GM12892 (cell line): ENCODE data around the gene IMPG1. TPM values are rescaled to one million over a fixed set of nuclear protein-coding genes. Genes with fewer than 3 reads are reported as not detected.

Experiments
- DNase-seq: peaks from one replicate; pipeline ENCODE4 v3.0.0; 2011; ENCODE audit not compliant: insufficient read length
- FAIRE-seq: peaks from 2 replicates; lab custom pipeline; 2011; peaks lifted over from hg19 to GRCh38; lab: Jason Lieb, UNC
- POLR2A ChIP-seq: IDR thresholded peaks from 2 replicates; pipeline ENCODE4 v1.6.1; 2011; ENCODE audit warnings: low read depth, low read length, control low read depth
- POLR2AphosphoS5 ChIP-seq: IDR thresholded peaks from 2 replicates; pipeline ENCODE4 v1.6.1; 2011; ENCODE audit warnings: low read depth, low read length, control low read depth
- TAF1 ChIP-seq: IDR thresholded peaks from 2 replicates; pipeline ENCODE4 v1.6.1; 2011; ENCODE audit warnings: low read depth, mild to moderate bottlenecking, control low read depth, low read length, borderline replicate concordance
- polyA plus RNA-seq: library from polyadenylated mRNA; unstranded; fragments of >200 nt; gene quantifications from one replicate; pipeline ENCODE4 v1.2.1, GENCODE V29; 2012; ENCODE audit warnings: missing spikeins, inconsistent platforms; ENCODE audit not compliant: missing spikeins

IMPG1 gene, protein sequence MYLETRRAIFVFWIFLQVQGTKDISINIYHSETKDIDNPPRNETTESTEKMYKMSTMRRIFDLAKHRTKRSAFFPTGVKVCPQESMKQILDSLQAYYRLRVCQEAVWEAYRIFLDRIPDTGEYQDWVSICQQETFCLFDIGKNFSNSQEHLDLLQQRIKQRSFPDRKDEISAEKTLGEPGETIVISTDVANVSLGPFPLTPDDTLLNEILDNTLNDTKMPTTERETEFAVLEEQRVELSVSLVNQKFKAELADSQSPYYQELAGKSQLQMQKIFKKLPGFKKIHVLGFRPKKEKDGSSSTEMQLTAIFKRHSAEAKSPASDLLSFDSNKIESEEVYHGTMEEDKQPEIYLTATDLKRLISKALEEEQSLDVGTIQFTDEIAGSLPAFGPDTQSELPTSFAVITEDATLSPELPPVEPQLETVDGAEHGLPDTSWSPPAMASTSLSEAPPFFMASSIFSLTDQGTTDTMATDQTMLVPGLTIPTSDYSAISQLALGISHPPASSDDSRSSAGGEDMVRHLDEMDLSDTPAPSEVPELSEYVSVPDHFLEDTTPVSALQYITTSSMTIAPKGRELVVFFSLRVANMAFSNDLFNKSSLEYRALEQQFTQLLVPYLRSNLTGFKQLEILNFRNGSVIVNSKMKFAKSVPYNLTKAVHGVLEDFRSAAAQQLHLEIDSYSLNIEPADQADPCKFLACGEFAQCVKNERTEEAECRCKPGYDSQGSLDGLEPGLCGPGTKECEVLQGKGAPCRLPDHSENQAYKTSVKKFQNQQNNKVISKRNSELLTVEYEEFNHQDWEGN
- not detected for polyA plus RNA-seq

DNA sequence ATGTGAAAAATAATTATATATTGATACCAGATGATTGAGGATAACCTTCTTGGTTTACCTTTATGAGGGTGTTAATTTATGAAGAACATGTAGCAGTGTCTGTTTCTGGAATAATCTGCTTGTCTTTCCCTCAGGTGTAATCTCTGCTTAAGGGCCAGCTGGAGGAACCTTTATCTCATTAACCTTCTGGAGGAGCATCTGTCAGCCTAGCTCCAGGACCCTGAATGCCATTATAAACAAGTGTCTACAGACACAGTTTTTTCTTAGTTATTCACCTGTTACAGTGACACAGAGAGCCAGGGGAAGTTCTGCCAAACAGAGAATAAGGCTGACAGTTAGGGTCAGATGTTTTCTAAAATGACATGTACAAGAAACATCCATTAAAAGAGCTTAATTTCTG, at the start of gene IMPG1:
Gene IMPG1, minus strand, starts transcription at position 101 of the 400 bp plus-strand sequence. CDS start 174 bp downstream, outside the sequence.
- no peak for DNase-seq
- TF ChIP-seq POLR2A (no peak), TAF1 (no peak), POLR2AphosphoS5 (no peak)
- FAIRE-seq: no peak

DNA sequence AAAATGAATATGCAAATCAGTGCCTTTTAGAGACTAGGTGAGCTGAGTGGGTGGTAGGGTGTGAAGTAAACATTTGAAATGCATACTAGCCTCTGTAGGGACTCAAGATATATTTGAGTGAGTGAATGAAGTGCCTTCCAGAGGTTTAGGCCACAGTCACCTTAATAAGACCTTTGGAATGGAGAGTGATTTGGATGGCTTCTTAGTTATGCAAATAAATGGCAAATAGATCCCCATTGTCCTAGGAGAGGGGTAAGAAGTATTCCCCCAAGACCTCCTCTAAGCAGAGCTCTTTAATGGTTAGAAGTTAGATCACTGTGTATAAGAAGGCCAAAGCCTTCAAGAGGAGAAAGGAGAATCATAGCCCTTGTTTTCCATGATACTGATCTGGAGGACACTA, 47.8 kb upstream of the IMPG1 start:
- DNase-seq (no peak), FAIRE-seq (no peak)
- TF ChIP-seq POLR2AphosphoS5 (no peak), TAF1 (no peak), POLR2A (no peak)

DNA sequence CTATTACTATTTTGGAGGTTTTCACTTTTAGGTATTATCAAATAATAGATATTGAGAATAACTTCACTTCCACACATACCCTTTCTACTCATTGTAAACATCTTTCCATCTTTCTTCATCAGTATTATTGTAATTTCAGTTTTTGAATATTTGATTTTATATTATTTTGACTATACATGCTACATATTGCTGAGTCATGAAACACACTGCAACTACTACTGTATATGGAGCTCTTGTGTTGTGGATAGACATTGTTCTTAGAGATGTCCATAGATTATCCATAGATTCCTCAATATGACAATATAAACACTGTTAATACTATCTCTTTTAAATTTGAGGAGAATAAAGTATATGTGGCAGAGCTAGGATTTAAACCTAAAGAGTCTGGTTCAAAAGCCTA, 819 bp upstream of the IMPG1 start:
- FAIRE-seq: no peak
- no peak for DNase-seq
- TF ChIP-seq POLR2A: no peak
- no peak for TF ChIP-seq TAF1
- no peak for TF ChIP-seq POLR2AphosphoS5

DNA sequence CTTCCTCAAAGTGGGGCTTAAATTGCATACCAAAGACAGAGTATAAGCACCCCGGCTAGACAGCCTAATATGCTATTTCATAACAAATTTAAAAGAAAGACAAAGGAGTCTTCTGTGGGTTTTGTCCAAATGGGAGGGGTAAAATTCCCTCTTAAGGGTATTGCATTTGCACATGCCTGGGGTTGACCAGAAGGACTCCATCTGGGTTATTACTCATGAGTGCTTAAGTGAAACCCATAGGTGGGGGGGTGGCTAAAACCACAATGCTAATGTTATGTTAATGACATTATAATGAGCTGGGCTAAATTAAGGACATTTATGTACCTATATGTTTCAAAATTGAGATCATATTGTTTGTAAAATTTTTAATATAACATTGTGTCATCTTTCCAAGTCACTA, 15.0 kb downstream of the IMPG1 start:
- FAIRE-seq (no peak), DNase-seq (no peak)
- no peak for TF ChIP-seq POLR2AphosphoS5
- no peak for TF ChIP-seq POLR2A

DNA sequence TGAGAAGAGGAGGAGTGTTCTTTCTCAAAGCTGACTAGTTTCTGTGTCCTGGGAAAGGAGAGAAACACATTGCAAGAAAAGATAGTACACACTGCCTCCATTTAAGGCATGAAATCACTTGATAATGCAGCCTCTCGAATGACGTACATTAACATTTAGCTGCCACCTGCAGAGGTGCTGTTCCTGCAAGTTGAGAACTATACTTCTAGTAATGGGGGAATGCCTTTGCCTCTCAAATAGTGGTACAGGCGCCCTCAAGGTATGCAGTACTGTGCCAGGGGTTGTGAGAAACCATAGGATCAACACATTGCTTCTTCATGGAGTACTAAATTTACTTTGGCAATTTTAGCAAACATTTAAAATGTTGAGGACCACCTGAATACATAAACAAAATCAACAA, 20.1 kb downstream of the IMPG1 start:
- TF ChIP-seq POLR2AphosphoS5 (no peak), TAF1 (no peak), POLR2A (no peak)
- DNase-seq (no peak), FAIRE-seq (no peak)

DNA sequence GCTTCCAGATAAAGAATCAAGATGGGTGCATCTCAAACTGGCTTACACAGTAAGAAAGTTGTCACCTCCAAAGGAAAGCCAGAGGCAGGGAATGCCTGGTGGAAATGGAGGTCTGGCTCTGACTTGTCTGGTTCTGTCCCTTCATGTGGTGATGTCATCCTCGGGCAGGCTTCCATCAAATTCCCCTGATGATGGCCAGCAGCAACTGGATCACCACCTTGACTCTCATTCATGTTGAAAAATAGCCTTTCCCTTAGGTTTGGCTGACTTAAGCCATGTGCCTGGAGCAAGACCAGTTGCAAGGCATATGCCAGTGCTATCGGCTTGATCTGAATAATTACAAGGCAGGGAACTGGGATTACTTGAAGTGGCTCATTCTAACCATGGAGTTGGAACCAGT, 28.8 kb downstream of the IMPG1 start:
- no peak for TF ChIP-seq TAF1
- TF ChIP-seq POLR2A: no peak
- no peak for FAIRE-seq
- DNase-seq: no peak

DNA sequence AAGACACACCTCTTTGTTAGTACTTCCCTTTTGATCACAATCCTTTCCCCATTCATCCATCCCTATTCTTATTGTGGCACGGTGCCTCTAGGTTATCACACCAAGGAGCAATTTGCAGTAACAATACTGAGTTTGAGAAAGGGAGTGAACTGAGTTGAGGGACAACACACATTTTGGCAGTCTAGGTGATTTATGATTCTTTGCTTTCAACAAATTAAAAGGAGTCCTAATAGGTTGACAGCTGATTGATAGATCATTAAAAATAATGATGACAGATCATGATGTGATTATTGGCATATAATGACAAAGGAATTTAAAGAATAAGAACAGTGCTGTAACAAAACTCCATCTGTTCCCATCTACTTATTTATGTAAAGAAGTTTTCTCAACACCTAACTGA, 36.7 kb downstream of the IMPG1 start:
- FAIRE-seq (no peak), DNase-seq (no peak)
- TF ChIP-seq POLR2AphosphoS5 (no peak), TAF1 (no peak), POLR2A (no peak)

DNA sequence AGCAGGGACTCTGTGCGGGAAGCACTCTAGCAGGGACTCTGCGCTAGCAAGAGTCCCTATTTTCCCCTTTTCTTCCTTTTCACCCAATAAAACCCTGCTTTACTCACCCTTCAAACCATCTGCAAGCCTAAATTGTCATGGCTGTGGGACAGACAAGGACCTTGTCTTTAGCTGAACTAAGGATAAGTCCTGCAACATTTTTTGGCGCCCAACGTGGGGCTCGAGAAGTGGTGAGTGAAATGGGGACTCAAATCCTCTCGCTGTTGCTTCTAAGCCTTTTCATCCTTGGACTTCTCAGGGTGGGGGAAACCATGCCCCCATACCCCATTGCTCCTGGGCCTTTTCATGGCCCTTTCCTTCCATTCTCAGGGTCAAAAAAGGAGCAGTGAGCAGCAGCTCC, 46.4 kb downstream of the IMPG1 start:
- no peak for TF ChIP-seq TAF1
- TF ChIP-seq POLR2AphosphoS5: no peak
- TF ChIP-seq POLR2A: no peak
- DNase-seq (no peak), FAIRE-seq (no peak)

DNA sequence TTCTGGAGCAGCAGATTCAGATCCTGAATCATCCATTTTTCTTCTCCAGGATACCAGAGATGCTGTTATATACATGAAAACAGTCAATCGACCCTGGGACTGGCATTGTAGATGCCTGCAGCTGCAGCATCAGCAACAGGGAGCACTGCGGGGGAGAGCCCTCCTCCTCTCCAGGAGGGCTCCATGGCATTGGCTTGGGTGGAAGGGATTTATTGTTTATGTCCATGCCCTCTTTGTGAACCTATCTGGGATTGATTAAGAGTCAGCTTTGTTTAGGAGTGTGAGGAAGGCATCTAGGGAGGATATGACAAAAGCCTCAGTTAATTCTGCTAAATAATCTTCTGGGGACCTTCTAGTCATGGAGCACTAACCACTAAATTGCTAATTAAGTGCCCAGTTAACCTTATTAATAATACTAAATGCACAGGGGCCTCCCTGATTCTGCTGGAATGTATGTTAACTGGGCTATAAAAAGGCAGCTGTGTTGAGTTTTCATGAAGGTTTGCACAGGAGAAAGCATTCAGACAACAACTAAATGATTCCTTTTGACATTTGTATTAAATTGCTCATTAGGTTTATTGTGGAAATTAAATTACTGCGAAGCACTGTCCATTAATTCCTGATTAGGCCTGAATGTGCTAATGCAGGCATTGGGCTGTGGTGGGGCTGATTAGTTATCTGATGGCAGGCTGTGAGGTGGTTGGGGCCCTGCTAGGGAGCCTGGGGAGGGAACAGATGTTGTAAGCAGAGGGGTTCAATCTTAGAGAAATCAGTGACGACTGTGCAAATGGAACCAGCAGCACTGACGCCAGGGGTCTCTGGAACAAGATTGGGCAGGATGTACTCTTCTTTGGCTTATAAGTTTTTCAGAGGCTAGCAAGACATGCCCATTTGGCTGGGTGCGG, 57.6 kb downstream of the IMPG1 start:
- DNase-seq (no peak), FAIRE-seq (no peak)
- TF ChIP-seq POLR2AphosphoS5: no peak

DNA sequence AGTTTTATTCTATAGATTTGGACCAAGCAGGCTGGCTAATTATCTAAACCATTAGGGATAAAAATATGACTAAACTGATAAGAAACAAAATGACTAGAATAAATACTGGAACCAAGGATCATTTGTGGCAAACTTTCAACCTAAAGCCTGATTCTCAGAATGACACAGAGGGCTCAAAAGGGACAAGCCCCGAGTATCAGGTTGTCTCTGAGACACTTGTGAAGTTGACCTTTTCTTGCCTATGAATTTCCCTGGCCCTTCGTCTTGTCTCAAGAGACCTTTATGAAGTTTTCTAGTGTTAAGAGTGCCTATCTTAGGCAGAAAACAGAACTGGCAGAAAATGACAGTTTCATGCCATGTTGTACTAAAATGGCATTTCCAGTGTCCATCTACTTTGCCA, 68.3 kb downstream of the IMPG1 start:
- TF ChIP-seq TAF1 (no peak), POLR2AphosphoS5 (no peak), POLR2A (no peak)
- DNase-seq (no peak), FAIRE-seq (no peak)

DNA sequence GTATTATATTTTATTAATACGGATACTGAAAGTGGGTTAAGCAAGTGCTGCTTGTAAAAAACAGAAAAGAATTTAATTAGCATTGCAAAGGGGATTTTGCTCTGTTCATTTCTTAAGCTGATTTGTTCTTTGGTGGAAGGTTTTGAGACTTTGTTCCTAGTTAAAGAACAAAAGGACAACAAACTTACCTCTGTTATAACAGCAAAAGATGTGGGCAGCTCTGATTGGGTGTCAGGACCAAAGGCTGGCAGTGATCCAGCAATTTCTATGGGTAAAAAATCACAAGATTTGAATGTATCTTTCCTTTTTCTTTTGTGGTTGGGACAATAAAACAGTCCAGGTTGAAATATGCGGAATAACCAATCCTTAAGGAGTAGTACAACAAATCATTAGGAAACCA, 68.8 kb downstream of the IMPG1 start:
- TF ChIP-seq POLR2AphosphoS5 (no peak), TAF1 (no peak), POLR2A (no peak)
- no peak for FAIRE-seq
- no peak for DNase-seq
